ENCODE results near the gene TEX35. TPM values are rescaled to one million over a fixed set of nuclear protein-coding genes. Genes with fewer than 3 reads are reported as not detected.

The TEX35 gene
- polyA plus RNA-seq (2013, experiment 1 of 2; ENCODE audit: insufficient read length), result not detected
- not detected for polyA plus RNA-seq (2013, experiment 2 of 2; ENCODE audit: insufficient read length)

DNA sequence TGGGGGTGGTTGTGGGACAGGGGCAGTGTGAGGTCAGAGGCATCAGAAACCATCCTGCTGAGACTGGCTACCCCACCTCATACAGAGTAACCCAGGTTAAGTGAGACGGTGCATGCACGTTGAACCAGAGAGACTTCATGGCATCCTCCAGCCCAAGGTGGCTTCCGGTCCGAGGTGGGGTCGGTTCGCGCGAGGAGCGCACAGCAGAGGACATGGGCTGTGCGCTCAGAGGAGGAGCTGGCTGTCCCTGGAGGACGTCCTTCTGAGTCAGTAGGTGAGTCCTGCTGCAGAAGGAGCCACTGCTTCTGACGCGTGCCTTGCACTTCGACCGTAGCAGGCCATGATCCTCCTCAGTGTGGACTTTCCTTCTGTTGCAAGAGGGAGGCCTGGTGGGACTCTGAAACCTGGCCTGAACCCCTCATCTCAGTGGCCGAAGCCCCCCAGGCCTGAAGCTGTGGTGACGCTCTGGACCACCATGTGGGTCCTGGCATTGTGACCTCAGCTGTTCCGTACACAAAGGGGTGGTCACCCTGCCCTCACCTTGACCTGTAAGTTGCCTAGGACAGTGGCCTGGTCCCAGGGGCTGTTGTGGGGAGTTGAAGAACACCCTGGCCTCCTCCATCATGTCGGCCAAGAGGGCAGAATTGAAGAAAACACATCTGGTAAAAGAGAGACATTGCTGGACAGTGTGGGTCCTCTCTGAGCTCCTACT, at the start of gene TEX35:
Gene TEX35 (plus strand): TSS at position 544 of the 712 bp plus-strand sequence. CDS start 80 bp downstream, at position 624.
- DNase-seq, result no peak

DNA sequence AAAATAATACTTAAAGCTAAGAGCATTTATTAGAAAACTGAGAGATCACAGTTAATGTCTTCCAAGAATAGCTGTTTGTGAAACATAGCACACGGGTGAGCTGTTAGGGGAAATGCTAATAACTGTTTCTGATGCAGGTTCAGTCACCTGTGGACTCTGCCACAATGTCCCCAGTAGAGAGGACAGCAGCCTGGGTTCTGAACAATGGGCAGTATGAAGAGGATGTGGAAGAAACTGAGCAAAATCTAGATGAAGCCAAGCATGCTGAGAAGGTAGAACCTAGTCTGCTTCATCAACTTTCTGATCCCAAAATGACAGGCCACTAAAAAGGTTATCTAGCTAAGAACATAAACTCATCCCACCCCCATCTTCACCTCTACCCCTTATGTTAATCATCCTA, 48.8 kb upstream of the TEX35 start:
- no peak for DNase-seq

DNA sequence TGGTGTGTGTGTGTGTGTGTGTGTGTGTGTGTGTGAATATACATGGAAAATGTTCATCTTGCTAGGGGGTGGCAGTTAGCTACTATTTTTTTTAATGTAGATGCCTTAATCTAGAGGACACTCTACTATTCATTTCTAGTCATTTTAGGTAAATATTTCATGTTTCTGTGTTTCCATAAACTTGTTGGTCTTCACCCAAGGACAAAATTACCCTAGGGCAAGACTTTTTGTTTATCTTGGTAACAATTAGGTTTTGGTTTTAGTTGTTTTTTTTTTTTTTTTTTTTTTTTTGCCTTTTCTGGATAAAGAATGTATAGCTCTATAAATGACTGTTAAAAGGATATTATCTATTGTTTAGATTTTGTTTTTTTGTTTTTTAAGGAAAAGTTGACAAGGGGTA, 48.3 kb upstream of the TEX35 start:
- DNase-seq, result no peak

DNA sequence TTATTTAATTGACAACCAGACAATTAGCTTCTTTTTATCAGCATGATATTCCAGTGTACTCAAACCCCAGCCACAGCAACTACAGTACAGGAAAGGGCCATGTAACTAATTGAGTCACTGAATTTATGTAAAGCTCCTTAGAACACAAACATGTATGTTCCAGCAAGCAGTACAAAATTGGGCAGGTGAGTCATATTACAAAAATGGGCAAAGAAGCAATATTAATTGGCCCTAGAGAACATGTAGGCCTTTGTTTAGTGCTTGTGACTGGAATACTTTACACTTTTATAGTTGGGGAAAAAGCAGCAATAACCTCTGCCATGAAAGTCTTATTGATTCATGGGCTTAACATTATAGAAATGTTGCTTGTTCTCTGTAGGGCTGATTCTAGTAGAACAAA, 47.9 kb upstream of the TEX35 start:
- peak; percentile 73 for DNase-seq

DNA sequence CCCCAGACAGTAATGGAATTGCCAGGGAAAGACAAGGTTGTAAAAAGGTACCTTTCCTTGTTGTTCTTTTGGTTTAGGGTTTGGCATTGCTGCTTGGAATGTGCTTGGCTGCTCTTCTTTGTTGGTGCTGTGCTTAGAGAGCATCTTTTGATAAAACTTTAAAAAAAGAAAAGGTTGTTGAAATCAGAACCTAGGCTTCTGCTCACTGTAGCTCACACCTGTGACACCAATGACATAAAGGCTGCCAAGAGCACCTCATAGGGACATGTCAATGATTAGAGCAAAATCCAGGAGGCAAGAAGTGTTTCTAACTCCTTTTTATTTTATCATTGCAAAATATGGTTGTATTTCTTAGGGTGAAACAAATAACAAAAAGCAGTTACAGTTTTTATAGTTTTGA, 45.1 kb upstream of the TEX35 start:
- no peak for DNase-seq

DNA sequence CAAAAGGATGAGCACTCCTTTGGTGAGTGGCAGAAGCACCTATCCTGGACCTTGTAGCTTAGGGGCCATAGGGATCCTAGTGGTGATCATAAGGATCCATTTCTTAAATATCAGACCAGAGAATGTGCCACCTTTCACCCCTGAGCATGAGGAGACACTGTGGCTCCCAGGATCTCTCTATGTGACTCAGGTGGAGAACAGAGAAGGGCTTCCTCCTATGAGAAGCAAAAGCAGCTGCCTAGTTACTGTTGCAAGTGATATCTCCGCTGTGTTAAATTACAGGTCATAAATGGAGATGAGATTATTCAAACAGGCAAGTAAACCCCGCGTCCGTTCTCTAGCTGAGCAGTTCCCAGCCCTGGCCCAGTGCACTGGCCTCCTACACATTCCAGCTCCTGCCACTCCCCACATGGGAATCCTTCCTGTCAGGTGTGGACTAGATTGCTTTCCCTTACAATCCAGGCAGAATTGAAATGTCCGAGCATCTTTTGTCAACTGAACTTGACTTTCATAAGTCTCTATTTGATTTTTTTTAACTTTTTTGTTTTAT, 42.4 kb upstream of the TEX35 start:
- no peak for DNase-seq

DNA sequence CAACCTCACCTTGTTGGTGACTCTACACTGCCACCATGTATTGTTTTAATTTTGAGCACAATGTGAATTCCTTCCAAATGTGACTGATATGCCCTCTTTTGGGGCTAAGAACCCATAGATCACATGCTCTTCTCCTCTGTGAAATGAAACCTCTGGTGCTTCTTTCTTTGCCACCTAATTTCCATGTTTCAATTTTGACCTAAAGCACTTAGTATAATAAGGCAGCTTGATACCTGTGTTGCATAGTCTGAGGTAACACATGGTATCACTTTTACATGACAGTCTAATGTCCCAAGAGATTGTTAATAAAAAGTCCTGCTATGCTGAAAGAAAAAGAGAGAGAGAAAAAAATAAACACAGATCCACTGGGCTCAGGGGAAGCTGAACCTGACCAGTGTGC, 40.4 kb upstream of the TEX35 start:
- DNase-seq, result no peak

DNA sequence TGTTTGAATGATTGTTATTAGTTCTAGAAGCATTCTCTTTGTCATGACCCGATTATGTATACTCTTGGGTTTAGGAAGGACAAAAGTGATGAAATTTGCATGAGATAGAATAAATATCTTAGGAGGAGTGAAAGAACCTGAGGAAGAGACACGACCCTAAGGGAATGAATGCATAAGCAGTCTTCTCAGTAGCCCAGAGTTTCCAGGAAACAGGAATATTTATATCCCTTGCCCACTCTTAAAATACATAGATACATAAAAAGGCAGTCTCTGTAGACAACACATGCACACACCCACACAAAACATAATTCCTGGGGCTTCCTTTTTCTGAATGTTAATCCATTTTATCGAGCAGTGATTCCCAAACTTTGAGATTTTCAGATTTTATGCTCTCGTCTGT, 35.5 kb upstream of the TEX35 start:
- DNase-seq, result no peak

DNA sequence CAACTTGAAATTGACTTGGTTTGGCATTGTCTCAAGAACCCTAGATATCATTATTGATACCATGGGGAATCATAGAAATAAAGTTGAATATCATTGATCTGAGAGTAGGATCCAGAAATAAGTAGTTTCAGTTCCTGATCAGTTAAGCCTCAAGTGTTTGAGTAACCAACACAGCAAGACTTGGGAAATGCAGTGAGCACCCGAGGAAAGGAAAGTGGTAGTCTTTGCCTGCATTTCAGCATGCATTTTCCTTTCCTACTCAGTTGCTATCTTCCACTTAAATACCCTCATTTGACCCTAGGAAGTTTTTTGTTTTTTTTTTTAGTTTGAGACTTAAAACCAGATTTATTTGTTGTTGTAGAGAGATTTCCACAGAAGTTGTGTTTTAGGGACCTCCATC, 35.1 kb upstream of the TEX35 start:
- DNase-seq, result no peak

DNA sequence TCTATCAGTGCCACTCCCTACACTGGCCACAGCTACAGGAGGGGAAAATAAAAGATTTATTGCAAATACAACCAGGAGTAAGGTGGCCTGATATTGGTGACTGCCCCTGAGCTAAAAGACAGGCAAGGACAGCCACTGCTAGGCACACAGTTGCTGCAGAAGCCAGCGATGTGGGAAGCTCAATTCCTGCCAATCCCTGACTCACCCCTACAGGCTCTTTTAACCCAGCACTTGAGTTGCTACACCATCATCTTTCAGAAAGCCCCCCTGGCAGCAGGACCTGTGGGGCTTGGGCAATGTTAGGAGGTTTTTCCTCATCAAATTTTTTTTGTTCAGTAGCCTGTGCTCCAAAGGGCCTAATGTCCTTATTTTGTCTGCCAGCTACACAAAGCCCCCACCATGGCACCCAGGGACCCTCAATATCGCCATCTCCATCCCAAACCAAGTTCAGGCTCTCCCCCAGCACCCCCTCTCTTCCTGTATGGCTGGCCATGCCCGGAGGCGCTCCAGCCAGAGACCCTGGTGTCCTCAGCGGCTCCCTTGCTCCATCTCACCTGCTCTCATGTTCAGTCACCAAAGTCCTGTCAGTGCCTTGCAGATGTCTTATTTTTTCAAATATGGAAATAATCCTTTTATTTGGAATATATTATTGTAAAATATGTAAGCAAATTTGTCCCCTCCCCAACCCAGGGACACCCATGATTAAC, 29.5 kb upstream of the TEX35 start:
- no peak for DNase-seq

DNA sequence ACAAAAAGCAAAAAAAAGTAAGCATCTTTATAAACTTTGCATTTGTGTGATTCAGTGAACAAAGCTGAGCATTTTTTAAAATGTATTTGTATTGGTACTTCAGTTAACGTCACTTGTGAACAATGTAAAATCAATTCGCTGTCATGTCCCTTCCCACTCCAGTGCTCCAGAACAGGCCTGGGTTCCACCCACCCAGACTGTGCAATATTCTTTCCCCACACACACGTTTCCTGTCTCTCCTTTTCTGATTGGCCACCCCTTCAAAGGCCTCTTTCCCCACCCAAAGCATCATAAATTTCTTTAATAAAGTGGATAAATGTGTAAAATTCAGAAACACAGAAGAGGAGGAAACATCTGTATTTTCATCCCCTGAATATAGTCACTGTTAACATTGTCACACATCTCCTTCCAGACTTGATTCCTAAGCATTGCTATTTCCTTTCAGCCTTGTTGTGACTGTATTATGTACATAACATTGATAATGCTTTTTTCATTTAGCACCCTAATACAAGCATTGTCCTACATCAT, 28.1 kb upstream of the TEX35 start:
- no peak for DNase-seq

DNA sequence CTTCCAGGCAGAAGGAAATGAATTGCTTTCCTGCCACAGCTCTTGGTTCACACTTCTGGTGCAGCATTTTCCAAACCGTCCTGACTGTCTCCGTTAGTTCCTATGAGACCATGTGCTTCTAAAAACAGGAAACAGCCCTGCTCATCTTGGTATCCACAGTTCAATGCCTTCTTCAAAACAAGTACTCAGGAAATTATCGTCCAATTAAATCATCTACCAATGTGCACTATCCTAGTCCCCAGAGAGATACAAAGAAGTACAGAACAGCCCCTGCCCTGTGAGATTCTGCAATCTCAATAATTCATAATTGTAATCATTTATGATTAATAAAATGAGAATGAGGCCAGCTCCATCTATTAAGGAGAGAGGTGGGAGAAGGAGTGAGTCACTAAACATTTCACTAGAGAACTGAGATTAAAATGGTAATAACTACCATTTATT, 27.3 kb upstream of the TEX35 start:
- DNase-seq, result no peak

DNA sequence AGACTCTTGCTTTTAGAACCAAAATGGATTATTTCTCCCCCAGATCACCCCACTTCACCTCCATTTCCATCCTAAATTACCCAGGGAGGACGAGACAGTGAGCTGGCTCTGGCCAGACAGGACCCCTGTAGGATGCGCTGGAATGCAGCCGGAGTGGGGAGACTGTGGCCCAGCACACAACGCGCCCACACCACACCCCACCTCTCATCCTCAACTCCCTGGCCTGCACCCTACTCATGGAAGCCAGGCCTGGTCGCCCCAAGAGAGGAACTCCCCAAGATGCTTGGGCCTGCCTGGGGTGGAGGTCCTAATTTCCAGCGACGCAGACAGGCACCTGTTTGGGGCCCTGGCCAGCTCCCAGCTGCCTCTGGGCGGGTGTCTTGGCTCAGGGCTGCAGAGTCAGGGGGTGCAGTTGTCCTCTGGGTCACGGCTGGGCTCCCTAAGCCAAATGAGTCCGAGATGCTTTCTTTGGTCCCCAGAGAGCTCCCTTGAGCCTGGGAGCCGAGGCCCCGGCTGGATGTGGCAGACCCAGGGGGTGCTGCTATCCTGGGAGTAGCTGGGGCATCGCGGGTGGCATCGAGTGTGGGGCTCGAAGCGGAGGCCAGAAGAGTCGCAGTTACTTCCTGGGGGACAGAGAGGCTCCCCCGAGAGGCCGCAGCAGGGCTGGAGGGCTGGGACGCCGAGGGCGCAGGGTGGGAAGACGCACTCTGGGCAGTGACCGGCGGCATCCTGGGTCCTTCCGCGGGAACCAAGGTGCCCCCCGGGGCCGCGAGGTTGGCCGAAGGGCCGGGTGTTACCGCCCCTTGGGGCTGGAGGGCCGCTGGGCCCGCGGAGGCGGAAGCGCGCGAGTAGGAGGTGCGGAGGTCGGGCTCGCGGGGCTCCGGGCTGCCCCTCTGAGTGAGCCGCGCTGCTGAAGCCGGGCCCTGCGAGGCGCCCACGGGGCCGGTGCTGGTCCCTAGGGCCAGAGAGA, 26.5 kb upstream of the TEX35 start:
- DNase-seq, result no peak

DNA sequence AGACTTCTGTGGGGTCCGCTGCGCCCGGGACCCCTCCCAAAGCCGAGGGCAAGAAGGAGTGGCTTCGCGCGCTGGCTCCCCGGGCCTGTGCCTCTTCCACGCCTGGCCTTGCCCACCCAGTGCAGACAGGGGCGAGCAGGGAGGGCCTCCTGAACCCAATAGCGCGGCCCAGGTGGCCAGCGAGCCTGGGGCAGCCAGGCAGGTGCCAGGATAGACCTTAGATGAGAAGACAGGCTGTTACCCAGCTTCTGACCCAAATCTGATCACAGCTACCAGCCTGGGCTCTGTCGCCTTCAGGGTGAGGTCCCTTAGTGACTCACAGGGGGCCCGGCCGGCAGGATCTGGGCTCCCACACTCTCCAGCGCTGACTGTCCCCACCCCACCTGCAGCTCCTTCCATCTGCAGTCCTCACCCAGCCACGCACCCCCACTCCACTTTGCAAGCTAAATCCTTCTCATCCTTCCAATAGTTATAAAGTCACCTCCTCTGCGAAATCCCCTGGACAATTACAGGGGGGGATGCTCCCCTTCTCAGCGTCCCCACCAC, 25.8 kb upstream of the TEX35 start:
- DNase-seq, result no peak

DNA sequence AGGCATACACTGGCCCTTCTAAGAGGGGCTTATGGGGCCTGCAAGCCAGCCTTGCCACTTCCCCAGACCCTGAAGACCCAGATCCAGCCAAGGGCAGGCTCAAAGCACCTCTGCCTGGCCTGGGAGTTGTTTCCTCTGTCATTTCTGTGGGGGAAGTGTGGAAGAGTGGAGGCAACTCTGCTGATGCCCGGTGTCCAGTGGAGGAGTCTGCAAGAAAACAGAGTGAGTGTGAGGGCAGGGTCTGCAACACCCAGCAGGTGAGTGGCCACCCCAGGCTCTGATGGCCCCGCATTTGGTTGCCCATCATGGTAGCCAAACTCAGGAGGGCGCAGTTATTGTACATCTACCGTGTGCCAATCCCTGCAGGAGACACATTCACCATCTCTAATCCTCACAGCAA, 24.5 kb upstream of the TEX35 start:
- no peak for DNase-seq

DNA sequence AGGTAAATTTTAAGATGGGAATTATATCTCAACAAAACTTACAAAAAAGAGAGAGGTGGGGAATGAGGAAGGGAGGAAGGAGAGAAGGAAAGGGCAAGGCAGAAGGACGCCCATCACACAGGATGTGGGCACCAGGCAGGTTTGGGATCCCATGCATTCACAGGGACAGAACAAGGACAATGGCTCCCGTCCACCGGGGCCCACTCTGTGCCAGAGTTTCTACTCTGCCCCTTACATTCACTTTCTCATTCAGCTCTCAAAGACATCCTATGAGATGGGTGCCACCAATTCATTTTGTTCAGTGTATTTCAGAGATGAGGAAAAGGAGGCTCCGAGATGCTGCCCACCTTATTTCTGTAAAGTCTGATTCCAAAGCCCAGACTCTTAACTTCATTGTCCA, 23.5 kb upstream of the TEX35 start:
- no peak for DNase-seq

DNA sequence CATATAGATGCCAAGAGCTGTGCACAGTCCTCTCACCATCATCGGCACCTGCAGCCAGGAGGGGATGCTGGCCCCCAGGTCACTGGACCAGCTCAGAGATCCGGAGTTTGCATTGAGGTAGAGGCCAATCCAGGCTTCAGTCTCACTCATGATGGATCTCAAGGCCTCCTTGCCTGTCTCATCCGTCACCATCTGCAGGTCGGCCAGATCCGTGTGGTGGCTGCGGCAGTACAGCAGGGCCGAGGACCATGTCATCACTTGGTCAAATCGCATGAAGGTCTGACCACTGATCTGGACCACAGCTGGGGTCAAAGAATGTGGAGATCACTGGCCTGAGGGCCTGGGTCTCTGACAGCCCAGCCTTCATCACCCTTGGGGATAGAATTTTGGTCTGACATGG, 22.8 kb upstream of the TEX35 start:
- DNase-seq, result no peak

DNA sequence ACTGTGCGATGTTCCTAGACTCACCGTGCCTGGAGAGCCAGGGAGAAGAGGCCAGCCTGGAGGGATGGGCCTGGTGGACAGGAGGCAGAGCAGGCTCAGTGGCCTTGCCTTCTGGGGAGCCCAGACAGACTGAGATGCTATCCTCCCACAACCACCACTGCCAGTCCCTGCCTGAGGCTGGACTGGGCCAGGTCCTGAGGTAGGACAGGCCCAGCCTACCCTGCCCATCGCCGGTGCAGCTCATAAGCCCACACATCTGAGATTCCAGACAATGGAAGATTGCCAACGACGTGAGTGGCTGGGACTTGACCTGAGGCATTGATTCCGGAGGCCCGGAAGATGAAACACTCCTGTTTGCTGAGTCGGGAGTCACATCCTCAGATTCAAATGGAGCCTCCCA, 21.9 kb upstream of the TEX35 start:
- no peak for DNase-seq

DNA sequence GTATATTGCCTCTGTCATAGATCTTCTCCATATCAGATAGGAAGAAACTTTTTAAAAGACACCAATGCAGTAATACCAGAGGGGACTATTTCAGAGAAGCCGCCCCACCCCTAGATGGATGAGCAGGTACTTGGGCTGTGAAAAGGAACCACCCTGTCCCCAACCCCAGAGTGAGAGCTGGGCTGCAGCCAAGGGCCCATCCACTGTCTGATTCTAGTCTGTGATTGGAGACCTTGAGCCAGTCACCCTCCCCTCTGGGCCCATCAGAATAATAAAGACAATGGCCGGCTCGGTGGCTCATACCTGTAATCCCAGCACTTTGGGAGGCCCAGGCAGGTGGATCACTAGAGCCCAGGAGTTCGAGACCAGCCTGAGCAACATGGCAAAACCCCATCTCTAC, 21.2 kb upstream of the TEX35 start:
- DNase-seq, result no peak

DNA sequence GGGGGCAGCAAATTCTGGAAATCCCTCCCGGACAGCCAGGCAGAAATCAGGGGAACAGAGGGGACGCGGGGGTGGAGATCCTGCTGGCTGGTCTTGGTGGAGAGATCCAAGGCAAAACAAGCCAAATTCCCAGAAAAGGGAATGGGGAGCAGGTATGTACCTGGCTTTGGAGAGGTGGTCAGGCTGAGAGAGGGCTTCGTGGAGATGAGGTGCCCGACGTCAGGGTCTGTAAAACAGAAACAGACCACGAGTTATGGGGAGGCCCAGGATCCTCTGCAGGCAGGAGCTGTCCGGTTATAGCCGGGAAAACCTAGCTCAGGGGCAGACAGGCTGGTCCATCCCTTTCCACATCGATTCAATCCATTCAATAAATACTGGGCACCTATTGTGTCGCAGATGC, 20.6 kb upstream of the TEX35 start:
- no peak for DNase-seq

DNA sequence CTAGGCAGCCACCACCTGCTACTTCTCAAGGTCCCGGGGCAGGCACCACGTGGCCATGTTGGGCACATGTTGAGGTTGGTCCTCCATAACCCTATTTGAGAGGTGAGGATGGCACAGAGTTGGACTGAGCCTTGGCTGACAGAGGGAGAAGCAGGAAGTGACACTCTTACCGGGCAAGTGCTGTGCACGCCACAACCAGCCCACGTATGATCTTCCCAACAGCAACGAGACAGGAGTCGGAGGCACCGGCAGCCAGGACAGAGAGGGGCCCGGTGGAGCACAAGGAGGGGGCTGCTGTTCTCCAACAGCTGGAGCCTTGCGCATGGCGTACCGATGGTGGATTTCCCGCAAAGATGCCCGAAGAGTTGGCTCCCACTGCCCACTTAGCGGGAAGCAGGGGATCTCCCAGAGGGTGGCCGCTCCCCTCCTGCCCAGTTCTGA, 19.6 kb upstream of the TEX35 start:
- no peak for DNase-seq

DNA sequence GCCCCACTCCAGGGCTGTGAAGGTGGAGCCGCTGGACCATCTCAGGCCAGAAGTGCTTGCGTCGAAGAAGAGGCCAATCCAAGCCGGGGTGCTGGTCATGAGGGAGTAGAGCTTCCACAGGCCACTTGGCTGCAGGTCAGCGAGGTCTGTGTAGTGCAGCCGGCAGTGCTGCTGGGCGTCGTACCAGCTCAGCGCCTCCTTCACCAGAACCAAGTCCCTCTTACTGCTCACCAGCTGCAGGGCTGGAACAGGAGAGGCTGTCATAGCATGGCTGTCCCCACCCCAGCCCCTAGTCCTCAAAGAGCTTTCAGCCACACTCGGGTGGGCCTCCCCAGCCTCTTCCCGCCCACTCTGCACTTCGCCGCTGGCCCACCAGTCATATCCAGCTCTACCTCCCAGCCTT, 18.3 kb upstream of the TEX35 start:
- no peak for DNase-seq
